Measurements from ENCODE around the gene FGR. TPM values are rescaled to one million over a fixed set of nuclear protein-coding genes. Genes with fewer than 3 reads are reported as not detected.

Gene FGR
- total and polyA plus RNA-seq, 2 of the 13 experiments (the other 11 are each of a cell fraction or from before 2014, with no cell fraction given) = not detected

DNA sequence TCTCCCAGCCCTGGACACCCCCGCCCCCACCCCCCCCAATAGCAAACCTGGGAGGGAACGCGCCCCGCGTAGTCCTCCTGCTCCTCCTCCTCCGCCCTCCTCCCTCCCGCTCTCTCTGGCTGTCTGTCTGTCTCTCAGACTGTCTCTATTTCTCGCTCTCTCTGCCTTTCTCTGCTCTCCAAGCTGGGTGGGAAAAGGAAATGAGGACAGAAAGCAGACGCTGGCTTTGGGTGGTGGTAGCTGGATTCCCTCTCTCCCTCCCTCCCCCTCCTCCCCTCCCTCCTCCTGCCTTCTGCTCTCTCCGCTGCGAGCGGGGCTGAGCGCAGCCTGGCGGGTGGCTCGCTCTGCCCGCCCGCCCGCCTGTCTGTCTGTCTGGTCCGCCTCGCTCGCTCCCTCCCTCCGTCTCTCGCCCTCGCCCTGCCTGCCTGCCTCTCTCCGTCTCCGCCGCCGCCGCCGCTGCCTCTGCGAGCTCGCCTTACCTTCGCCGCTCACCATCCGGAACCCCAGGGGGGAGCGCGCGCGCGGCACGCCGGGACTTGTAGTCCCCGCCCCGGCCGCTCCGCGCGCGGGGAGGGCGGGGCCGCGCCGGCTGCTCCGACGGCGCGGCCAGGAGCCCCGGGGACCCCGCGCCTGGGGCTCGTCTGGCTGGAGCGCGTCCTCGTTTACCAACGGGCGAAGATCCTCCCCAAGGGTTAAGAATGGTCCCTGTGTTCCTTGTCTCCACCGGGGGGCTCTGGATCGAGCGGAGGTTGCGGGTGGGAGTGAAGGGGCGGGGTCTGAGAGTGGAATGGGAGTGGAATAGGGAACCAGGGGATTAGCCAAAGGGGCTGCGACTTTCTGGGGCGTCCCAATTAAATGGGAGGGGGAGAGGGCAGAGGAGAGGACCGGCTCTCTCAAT lies 31.1 kb downstream of the FGR start, which contains the start of gene AHDC1 (continued):
- TF ChIP-seq RERE (CRISPR knock-in tag; IDR thresholded peaks at IDR 0.05; ENCODE audit: low read depth) (no peak), TBP (CRISPR knock-in tag; IDR thresholded peaks at IDR 0.05) (0 out of 2 replicates have a peak, but pooled peaks have one; percentile 65), FOXO1 (CRISPR knock-in tag; IDR thresholded peaks at IDR 0.05) (0 out of 2 replicates have a peak, but pooled peaks have one; percentile 17), ZNF441 (CRISPR knock-in tag; IDR thresholded peaks at IDR 0.05; ENCODE audit: borderline replicate concordance) (0 out of 2 replicates have a peak, but pooled peaks have one; percentile 35), ZNF329 (CRISPR knock-in tag; IDR thresholded peaks at IDR 0.05; ENCODE audit: low read depth) (peak; percentile 76; the same call in 1 of the 2 replicates), ZNF800 (CRISPR knock-in tag; IDR thresholded peaks at IDR 0.05) (no peak), ISL2 (CRISPR knock-in tag; IDR thresholded peaks at IDR 0.05) (0 out of 2 replicates have a peak, but pooled peaks have one; percentile 24), POLR2AphosphoS5 (IDR thresholded peaks at IDR 0.05; ENCODE audit: low read depth, low read length) (peak; percentile 73), ZNF737 (CRISPR knock-in tag; IDR thresholded peaks at IDR 0.05; ENCODE audit: borderline replicate concordance) (no peak), ELF1 (CRISPR knock-in tag; IDR thresholded peaks at IDR 0.05) (peak; percentile 52; the same call in 1 of the 2 replicates), STAG1 (CRISPR knock-in tag; IDR thresholded peaks at IDR 0.05) (peak; percentile 34; the same call in 1 of the 2 replicates), GATAD1 (CRISPR knock-in tag; IDR thresholded peaks at IDR 0.05) (peak; percentile 47)
- TF ChIP-seq, protein P1, sequence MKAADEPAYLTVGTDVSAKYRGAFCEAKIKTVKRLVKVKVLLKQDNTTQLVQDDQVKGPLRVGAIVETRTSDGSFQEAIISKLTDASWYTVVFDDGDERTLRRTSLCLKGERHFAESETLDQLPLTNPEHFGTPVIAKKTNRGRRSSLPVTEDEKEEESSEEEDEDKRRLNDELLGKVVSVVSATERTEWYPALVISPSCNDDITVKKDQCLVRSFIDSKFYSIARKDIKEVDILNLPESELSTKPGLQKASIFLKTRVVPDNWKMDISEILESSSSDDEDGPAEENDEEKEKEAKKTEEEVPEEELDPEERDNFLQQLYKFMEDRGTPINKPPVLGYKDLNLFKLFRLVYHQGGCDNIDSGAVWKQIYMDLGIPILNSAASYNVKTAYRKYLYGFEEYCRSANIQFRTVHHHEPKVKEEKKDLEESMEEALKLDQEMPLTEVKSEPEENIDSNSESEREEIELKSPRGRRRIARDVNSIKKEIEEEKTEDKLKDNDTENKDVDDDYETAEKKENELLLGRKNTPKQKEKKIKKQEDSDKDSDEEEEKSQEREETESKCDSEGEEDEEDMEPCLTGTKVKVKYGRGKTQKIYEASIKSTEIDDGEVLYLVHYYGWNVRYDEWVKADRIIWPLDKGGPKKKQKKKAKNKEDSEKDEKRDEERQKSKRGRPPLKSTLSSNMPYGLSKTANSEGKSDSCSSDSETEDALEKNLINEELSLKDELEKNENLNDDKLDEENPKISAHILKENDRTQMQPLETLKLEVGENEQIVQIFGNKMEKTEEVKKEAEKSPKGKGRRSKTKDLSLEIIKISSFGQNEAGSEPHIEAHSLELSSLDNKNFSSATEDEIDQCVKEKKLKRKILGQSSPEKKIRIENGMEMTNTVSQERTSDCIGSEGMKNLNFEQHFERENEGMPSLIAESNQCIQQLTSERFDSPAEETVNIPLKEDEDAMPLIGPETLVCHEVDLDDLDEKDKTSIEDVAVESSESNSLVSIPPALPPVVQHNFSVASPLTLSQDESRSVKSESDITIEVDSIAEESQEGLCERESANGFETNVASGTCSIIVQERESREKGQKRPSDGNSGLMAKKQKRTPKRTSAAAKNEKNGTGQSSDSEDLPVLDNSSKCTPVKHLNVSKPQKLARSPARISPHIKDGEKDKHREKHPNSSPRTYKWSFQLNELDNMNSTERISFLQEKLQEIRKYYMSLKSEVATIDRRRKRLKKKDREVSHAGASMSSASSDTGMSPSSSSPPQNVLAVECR (CRISPR knock-in tag; IDR thresholded peaks at IDR 0.05; ENCODE audit: borderline replicate concordance) = peak; percentile 61; the same call in 1 of the 2 replicates
